SK-N-SH (cell line): Measurements from ENCODE around the gene FOXP1.

Source experiments
- CHD2 ChIP-seq: fragments of 150-350 bp; IDR thresholded peaks from 2 replicates; pipeline ENCODE4 v1.6.1; 2018; ENCODE audit warnings: low read length; ENCODE audit not compliant: partially characterized antibody
- CTCF ChIP-seq: fragments of 200-600 bp; sonication (generic); IDR thresholded peaks from 2 replicates; pipeline ENCODE4 v1.6.1; 2017; ENCODE audit warnings: antibody characterized with exemption, mild to moderate bottlenecking, moderate library complexity
- TF ChIP-seq, protein P1 (sequence below): fragments of 150-350 bp; IDR thresholded peaks from 2 replicates; pipeline ENCODE4 v1.6.1; 2017; ENCODE audit warnings: antibody characterized with exemption, low read length, low read depth, borderline replicate concordance

GRCh38 chr3:71384388-71384787 lies 199.1 kb downstream of the FOXP1 start:
- TF ChIP-seq CHD2: no peak
- TF ChIP-seq, protein P1, sequence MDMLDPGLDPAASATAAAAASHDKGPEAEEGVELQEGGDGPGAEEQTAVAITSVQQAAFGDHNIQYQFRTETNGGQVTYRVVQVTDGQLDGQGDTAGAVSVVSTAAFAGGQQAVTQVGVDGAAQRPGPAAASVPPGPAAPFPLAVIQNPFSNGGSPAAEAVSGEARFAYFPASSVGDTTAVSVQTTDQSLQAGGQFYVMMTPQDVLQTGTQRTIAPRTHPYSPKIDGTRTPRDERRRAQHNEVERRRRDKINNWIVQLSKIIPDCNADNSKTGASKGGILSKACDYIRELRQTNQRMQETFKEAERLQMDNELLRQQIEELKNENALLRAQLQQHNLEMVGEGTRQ: no peak
- no peak for TF ChIP-seq CTCF
